HG02943 (cell line): ENCODE data around the gene PDCD2L.
"Not testable (repeated sequence)": the region's sequence is repeated elsewhere in the genome, so short reads cannot be mapped to it uniquely, and the experiment has no call there.

Experiments used
- ATAC-seq: cut with Tn5 transposase; IDR thresholded peaks from one replicate; pipeline ENCODE4 v1.9.1; 2021; ENCODE audit warnings: mild to moderate bottlenecking, low read depth, moderate library complexity; ENCODE audit not compliant: unreplicated experiment

Gene PDCD2L

GRCh38 chr19:34461375-34462100 is 57.3 kb downstream of the PDCD2L start:
- ATAC-seq, result no peak

- not testable (repeated sequence) for ATAC-seq
These were observed 60.6 kb downstream of the PDCD2L start for GRCh38 chr19:34464785-34465184.

- no peak for ATAC-seq
These were observed 64.2 kb downstream of the PDCD2L start for GRCh38 chr19:34468409-34468808.

GRCh38 chr19:34469026-34469425 is 64.8 kb downstream of the PDCD2L start:
- ATAC-seq, result not testable (repeated sequence)

GRCh38 chr19:34471906-34472700 is 67.9 kb downstream of the PDCD2L start:
- no peak for ATAC-seq

GRCh38 chr19:34474233-34474989 is 70.2 kb downstream of the PDCD2L start:
- ATAC-seq, result no peak

- ATAC-seq, result no peak
These were observed 71.1 kb downstream of the PDCD2L start for GRCh38 chr19:34475026-34475974.
